ENCODE measurements around the gene AFAP1L2.

Gene AFAP1L2

GRCh38 chr10:114285961-114286441, 118.3 kb downstream of the AFAP1L2 start:
- no peak for DNase-seq

- no peak for DNase-seq
Measured at GRCh38 chr10:114284346-114285071, 119.8 kb downstream of the AFAP1L2 start.

- DNase-seq: no peak
Measured at GRCh38 chr10:114283535-114284234, 120.6 kb downstream of the AFAP1L2 start.

- no peak for DNase-seq
Measured at GRCh38 chr10:114283091-114283490, 121.2 kb downstream of the AFAP1L2 start.

GRCh38 chr10:114282526-114282925, 121.8 kb downstream of the AFAP1L2 start:
- no peak for DNase-seq

GRCh38 chr10:114281461-114281860, 122.8 kb downstream of the AFAP1L2 start:
- no peak for DNase-seq

- no peak for DNase-seq
Measured at GRCh38 chr10:114281006-114281405, 123.3 kb downstream of the AFAP1L2 start.

- DNase-seq: no peak
Measured at GRCh38 chr10:114279901-114280644, 124.2 kb downstream of the AFAP1L2 start.

GRCh38 chr10:114279289-114279688, 125.0 kb downstream of the AFAP1L2 start:
- no peak for DNase-seq

GRCh38 chr10:114278884-114279191, 125.5 kb downstream of the AFAP1L2 start:
- no peak for DNase-seq

GRCh38 chr10:114278140-114278883, 126.0 kb downstream of the AFAP1L2 start:
- DNase-seq: no peak

GRCh38 chr10:114276671-114277070, 127.6 kb downstream of the AFAP1L2 start:
- DNase-seq: no peak

- DNase-seq: no peak
Measured at GRCh38 chr10:114276066-114276465, 128.2 kb downstream of the AFAP1L2 start.

- no peak for DNase-seq
Measured at GRCh38 chr10:114274616-114275453, 129.5 kb downstream of the AFAP1L2 start.

GRCh38 chr10:114273910-114274309, 130.4 kb downstream of the AFAP1L2 start:
- DNase-seq: no peak

GRCh38 chr10:114272696-114273095, 131.6 kb downstream of the AFAP1L2 start:
- no peak for DNase-seq

- no peak for DNase-seq
Measured at GRCh38 chr10:114271779-114272167, 132.5 kb downstream of the AFAP1L2 start.

GRCh38 chr10:114271075-114271778, 133.1 kb downstream of the AFAP1L2 start:
- no peak for DNase-seq

- DNase-seq: no peak
Measured at GRCh38 chr10:114266521-114266920, 137.8 kb downstream of the AFAP1L2 start.

GRCh38 chr10:114265392-114266053, 138.8 kb downstream of the AFAP1L2 start:
- DNase-seq: no peak

- DNase-seq: no peak
Measured at GRCh38 chr10:114262496-114262895, 141.8 kb downstream of the AFAP1L2 start.
